ENCODE data around the gene PTPRK. TPM values are rescaled to one million over a fixed set of nuclear protein-coding genes. Genes with fewer than 3 reads are reported as not detected.

Gene PTPRK
- total RNA-seq, 1 experiment from 2014 or later = 53.8 TPM

GRCh38 chr6:128235556-128235955, 284.8 kb downstream of the PTPRK start:
- Histone ChIP-seq H4K20me1 (ENCODE audit: low read length) (no peaks in the 10 kb centered on the region), H2AFZ (ENCODE audit: low read length) (no peak overlapping the region), H3K36me3 (ENCODE audit: low read depth, low read length) (no peaks in the 10 kb centered on the region), H3K27me3 (ENCODE audit: low read length) (no peaks in the 10 kb centered on the region), H3K9ac (ENCODE audit: low read length) (no peak overlapping the region), H3K4me1 (ENCODE audit: insufficient read depth, low read length) (no peaks in the 10 kb centered on the region), H3K27ac (ENCODE audit: low read length) (no peak overlapping the region), H3K9me2 (replicated peaks; ENCODE audit: low read length) (no peaks in the 10 kb centered on the region), H3K4me2 (ENCODE audit: low read length) (no peak overlapping the region), H3K4me3 (ENCODE audit: low read length) (no peak overlapping the region), H3K79me2 (ENCODE audit: low read length) (no peaks in the 10 kb centered on the region), H3K9me3 (ENCODE audit: low read length) (no peaks in the 10 kb centered on the region), H3F3A (ENCODE audit: low read length, unreplicated experiment) (no peaks in the 10 kb centered on the region)
- ChIA-PET POLR2A (ENCODE audit: unreplicated experiment) (interaction anchor here (0.7 kb wide), 1 partner anchor 342 kb away, joined by 31 read pairs; no protein-coding TSS in a partner anchor), CTCF (no interaction called here)
- DNase-seq = no peak
- no peak for ATAC-seq
- TF ChIP-seq EZH2phosphoT487 (IDR thresholded peaks at IDR 0.05; ENCODE audit: borderline replicate concordance, low read length) (no peak), EZH2 (IDR thresholded peaks at IDR 0.05; ENCODE audit: low read length, unreplicated experiment) (no peak), CTCF (conservative IDR thresholded peaks at IDR 0.05; ENCODE audit: low read depth, low read length) (no peak)
- intact Hi-C loops (cut with micrococcal nuclease) = no loop called here
- BruUV-seq (replicated peaks) = no TSS peak

GRCh38 chr6:128233531-128233930, 286.9 kb downstream of the PTPRK start:
- Histone ChIP-seq H3K4me3 (ENCODE audit: low read length) (no peak overlapping the region), H3K9ac (ENCODE audit: low read length) (no peak overlapping the region), H3K4me1 (ENCODE audit: insufficient read depth, low read length) (no peaks in the 10 kb centered on the region), H3K79me2 (ENCODE audit: low read length) (no peaks in the 10 kb centered on the region), H3K27me3 (ENCODE audit: low read length) (no peaks in the 10 kb centered on the region), H3K9me2 (replicated peaks; ENCODE audit: low read length) (no peaks in the 10 kb centered on the region), H2AFZ (ENCODE audit: low read length) (no peak overlapping the region), H3K4me2 (ENCODE audit: low read length) (no peak overlapping the region), H3K27ac (ENCODE audit: low read length) (no peak overlapping the region), H3F3A (ENCODE audit: low read length, unreplicated experiment) (no peaks in the 10 kb centered on the region), H3K9me3 (ENCODE audit: low read length) (no peaks in the 10 kb centered on the region), H3K36me3 (ENCODE audit: low read depth, low read length) (no peaks in the 10 kb centered on the region), H4K20me1 (ENCODE audit: low read length) (no peaks in the 10 kb centered on the region)
- DNase-seq (no peak), ATAC-seq (no peak)
- BruUV-seq (replicated peaks) = no TSS peak
- CTCF ChIA-PET = no interaction called here
- TF ChIP-seq CTCF (conservative IDR thresholded peaks at IDR 0.05; ENCODE audit: low read depth, low read length) (no peak), EZH2phosphoT487 (IDR thresholded peaks at IDR 0.05; ENCODE audit: borderline replicate concordance, low read length) (no peak), EZH2 (IDR thresholded peaks at IDR 0.05; ENCODE audit: low read length, unreplicated experiment) (no peak)
- intact Hi-C loops (cut with micrococcal nuclease) = no loop called here
- POLR2A ChIA-PET (ENCODE audit: unreplicated experiment) = no interaction called here

- ChIA-PET POLR2A (ENCODE audit: unreplicated experiment) (no interaction called here), CTCF (no interaction called here)
- Histone ChIP-seq H3K4me3 (ENCODE audit: low read length) (no peak overlapping the region), H3K27me3 (ENCODE audit: low read length) (no peaks in the 10 kb centered on the region), H3K9me2 (replicated peaks; ENCODE audit: low read length) (no peaks in the 10 kb centered on the region), H4K20me1 (ENCODE audit: low read length) (no peaks in the 10 kb centered on the region), H3K36me3 (ENCODE audit: low read depth, low read length) (no peaks in the 10 kb centered on the region), H3K4me2 (ENCODE audit: low read length) (no peak overlapping the region), H3K4me1 (ENCODE audit: insufficient read depth, low read length) (no peaks in the 10 kb centered on the region), H3F3A (ENCODE audit: low read length, unreplicated experiment) (no peaks in the 10 kb centered on the region), H2AFZ (ENCODE audit: low read length) (no peak overlapping the region), H3K79me2 (ENCODE audit: low read length) (no peaks in the 10 kb centered on the region), H3K9me3 (ENCODE audit: low read length) (no peaks in the 10 kb centered on the region), H3K9ac (ENCODE audit: low read length) (no peak overlapping the region), H3K27ac (ENCODE audit: low read length) (no peak overlapping the region)
- no TSS peak for BruUV-seq (replicated peaks)
- DNase-seq = no peak
- intact Hi-C loops (cut with micrococcal nuclease) = no loop called here
- TF ChIP-seq EZH2phosphoT487 (IDR thresholded peaks at IDR 0.05; ENCODE audit: borderline replicate concordance, low read length) (no peak), EZH2 (IDR thresholded peaks at IDR 0.05; ENCODE audit: low read length, unreplicated experiment) (no peak), CTCF (conservative IDR thresholded peaks at IDR 0.05; ENCODE audit: low read depth, low read length) (no peak)
- ATAC-seq = no peak
Observed at GRCh38 chr6:128230267-128230989, 290.0 kb downstream of the PTPRK start.

Measured in PC-3 (cell line).